ENCODE data around the gene COPE.
"Not testable (repeated sequence)": the region's sequence is repeated elsewhere in the genome, so short reads cannot be mapped to it uniquely, and the experiment has no call there.

DNA sequence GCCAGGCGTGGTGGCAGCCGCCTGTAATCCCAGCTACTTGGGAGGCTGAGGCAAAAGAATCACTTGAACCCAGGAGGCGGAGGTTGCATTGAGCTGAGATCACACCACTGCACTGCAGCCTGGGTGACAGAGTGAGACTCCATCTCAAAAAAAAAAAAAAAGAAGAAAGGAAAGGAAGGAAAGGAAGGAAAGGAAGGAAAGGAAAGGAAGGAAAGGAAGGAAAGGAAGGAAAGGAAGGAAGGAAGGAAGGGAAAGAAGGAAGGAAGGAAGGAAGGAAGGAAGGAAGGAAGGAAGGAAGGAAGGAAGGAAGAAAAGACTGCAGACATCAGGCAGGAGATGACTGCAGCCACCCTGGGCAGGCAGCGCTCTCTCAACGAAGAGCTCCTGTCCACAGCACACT, 16.7 kb downstream of the COPE start:
- TF ChIP-seq POLR2A (IDR thresholded peaks at IDR 0.05) = not testable (repeated sequence)
- TF ChIP-seq, protein P1, sequence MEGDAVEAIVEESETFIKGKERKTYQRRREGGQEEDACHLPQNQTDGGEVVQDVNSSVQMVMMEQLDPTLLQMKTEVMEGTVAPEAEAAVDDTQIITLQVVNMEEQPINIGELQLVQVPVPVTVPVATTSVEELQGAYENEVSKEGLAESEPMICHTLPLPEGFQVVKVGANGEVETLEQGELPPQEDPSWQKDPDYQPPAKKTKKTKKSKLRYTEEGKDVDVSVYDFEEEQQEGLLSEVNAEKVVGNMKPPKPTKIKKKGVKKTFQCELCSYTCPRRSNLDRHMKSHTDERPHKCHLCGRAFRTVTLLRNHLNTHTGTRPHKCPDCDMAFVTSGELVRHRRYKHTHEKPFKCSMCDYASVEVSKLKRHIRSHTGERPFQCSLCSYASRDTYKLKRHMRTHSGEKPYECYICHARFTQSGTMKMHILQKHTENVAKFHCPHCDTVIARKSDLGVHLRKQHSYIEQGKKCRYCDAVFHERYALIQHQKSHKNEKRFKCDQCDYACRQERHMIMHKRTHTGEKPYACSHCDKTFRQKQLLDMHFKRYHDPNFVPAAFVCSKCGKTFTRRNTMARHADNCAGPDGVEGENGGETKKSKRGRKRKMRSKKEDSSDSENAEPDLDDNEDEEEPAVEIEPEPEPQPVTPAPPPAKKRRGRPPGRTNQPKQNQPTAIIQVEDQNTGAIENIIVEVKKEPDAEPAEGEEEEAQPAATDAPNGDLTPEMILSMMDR (IDR thresholded peaks at IDR 0.05 in 4 of 5, conservative IDR thresholded peaks at IDR 0.05 in 1 of 5) = not testable (repeated sequence)

All from gastrocnemius medialis (tissue), 4 donors.